SJCRH30 (cell line): Measurements from ENCODE around the gene CHST12. TPM values are rescaled to one million over a fixed set of nuclear protein-coding genes. Genes with fewer than 3 reads are reported as not detected.
"Not testable (repeated sequence)": the region's sequence is repeated elsewhere in the genome, so short reads cannot be mapped to it uniquely, and the experiment has no call there.

Experiments
- DNase-seq, 2 experiments: peaks; one replicate each; pipeline ENCODE4 v3.0.0-alpha.2; 2015 to 2020
- H3K27ac ChIP-seq: fragments of 250-450 bp; sonication (Bioruptor Pico); 2 replicates; pipeline ENCODE4 v1.5.1; 2020; ENCODE audit warnings: mild to moderate bottlenecking, moderate library complexity
- H3K27me3 ChIP-seq: fragments of 250-450 bp; sonication (Bioruptor Pico); 2 replicates; pipeline ENCODE4 v1.5.1; 2020; ENCODE audit warnings: mild to moderate bottlenecking, moderate library complexity
- H3K36me3 ChIP-seq: fragments of 250-450 bp; sonication (Bioruptor Pico); 2 replicates; pipeline ENCODE4 v1.5.1; 2020; ENCODE audit warnings: mild to moderate bottlenecking, moderate library complexity
- H3K4me1 ChIP-seq: fragments of 250-450 bp; sonication (Bioruptor Pico); 2 replicates; pipeline ENCODE4 v1.5.1; 2020; ENCODE audit warnings: mild to moderate bottlenecking, moderate library complexity
- H3K4me3 ChIP-seq: fragments of 250-450 bp; sonication (Bioruptor Pico); 2 replicates; pipeline ENCODE4 v1.5.1; 2020; ENCODE audit warnings: mild to moderate bottlenecking, moderate library complexity
- H3K9me3 ChIP-seq: fragments of 250-450 bp; sonication (Bioruptor Pico); replicated peaks from 2 replicates; pipeline ENCODE4 v1.5.1; 2020; ENCODE audit warnings: mild to moderate bottlenecking, moderate library complexity
- total RNA-seq: library from RNA; depleted of rRNA; stranded (reverse); fragments of >200 nt; shearing (Covaris generic); gene quantifications from 2 replicates; pipeline ENCODE4 v1.2.3, GENCODE V29; 2014

The CHST12 gene
- total RNA-seq, 1 experiment from 2014 or later: 7.8 TPM

DNA sequence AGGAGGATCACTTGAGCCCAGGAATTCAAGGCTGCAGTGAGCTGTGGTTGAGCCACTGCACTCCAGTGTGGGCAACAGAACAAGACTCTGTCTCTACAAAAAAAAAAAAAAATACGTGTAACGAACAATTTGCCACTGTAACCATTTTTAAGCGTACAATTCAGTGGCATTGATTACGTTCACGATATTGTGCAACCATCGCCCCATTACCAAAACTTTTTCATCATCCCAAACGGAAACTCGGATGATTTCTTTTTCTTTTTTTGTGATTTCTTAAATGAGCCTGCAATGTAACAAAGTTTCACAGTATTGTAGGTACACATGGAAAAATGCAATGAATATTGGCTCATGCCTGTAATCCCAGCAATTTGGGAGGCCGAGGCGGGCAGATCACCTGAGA lies 63.3 kb downstream of the CHST12 start:
- H3K4me1 ChIP-seq: peaks cover 6% of the 10 kb centered on the region
- H3K36me3 ChIP-seq: no peaks in the 10 kb centered on the region
- H3K27ac ChIP-seq: no peak overlapping the region
- no peaks in the 10 kb centered on the region for H3K27me3 ChIP-seq
- H3K4me3 ChIP-seq: no peak overlapping the region
- no peak for DNase-seq
- no peaks in the 10 kb centered on the region for H3K9me3 ChIP-seq

DNA sequence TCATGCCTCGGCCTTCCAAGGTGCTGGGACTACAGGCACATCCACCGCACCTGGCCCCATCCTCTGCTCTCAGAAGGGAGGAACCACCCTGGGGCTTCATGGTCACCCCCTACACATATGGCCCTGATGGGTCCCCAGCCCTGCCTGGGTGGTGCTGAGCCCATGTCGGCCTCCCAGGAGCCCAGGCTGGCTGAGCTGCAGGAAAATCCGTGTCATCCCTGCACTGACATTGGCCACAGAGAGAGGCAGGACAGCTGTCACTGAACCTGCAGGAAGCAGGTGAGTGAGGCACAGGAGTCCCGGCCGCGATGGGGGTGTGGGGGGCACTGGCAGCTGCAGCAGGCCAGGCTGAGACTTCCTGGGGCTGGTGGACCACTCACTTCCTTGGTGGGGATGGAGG lies 64.8 kb downstream of the CHST12 start:
- peaks cover 10% of the 10 kb centered on the region for H3K4me1 ChIP-seq
- H3K9me3 ChIP-seq: no peaks in the 10 kb centered on the region
- H3K27me3 ChIP-seq: no peaks in the 10 kb centered on the region
- no peaks in the 10 kb centered on the region for H3K36me3 ChIP-seq
- H3K4me3 ChIP-seq: no peak overlapping the region
- no peak overlapping the region for H3K27ac ChIP-seq
- no peak for DNase-seq

DNA sequence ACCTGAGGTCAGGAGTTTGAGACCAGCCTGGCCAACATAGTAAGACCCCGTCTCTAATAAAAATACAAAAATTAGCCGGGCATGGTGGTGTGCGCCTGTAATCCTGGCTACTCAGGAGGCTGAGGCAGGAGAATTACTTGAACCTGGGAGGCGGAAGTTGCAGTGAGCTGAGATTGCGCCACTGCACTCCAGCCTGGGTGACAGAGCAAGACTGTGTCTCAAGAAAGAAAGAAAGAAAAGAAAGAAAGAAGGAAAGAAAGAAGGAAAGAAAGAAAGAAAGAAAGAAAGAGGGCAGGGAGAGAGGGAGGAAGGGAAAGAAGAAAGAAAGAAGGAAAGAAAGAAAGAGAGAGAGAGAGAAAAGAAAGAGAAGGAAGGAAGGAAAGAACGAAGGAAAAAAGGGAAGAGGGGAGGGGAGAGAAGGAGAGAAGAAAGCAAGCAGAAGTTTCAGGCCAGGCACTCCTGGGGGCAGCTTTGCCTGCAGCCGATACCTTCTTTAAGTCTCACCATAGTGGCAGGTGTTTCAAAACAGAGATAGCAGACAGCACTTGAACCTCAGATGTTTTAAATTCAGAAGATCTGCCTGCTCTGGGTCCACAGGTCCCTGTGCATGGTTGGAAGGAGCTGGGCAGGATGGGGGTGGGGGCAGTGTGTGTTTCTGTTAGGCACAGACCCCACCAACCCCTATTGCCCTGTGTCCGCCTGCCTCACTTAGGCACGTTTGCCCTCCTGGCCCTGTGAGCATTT lies 66.2 kb downstream of the CHST12 start:
- H3K36me3 ChIP-seq, H3K4me3 ChIP-seq, H3K9me3 ChIP-seq, H3K4me1 ChIP-seq, H3K27me3 ChIP-seq, DNase-seq, H3K27ac ChIP-seq: not testable (repeated sequence)

DNA sequence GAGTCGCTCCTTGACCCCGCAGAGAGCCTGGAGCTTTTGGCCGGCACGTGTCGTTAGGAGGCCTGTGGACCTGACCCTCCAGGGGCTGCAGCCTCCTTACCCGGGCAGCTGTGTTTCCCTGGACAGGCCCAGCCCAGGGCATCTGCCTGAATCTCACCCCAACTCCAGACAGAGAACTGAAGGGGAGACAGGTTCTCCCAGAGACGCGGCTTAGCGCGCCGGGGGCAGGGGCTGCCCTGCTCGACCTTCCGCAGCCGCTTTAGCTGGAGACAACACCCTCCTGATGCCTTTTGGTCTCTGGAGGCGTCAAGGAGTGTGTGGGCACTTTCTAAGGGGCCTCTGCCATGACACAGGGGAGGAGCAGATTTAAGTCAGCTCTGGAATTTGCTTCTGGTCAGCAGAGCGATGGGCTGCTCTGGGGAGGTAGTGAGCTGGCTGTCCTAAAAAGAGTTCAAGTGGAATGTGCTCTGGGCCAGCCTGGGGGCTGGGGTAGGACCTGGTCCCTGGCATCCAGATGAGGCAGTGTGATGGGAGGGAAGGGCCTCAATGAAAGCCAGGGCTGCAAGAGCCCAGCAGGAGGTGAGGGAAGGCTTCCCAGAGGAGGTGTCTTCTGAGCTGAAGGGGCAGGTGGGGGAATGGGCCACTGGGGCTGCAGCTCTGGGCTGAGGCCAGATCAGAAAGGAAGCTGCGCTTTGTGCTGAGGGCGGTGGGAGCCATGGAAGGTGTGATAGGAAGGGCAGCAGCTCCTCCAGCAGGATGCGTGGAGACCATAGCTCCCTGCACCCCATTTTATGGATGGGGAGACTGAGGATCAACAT lies 67.0 kb downstream of the CHST12 start:
- no peak overlapping the region for H3K4me3 ChIP-seq
- no peak overlapping the region for H3K27ac ChIP-seq
- DNase-seq: no peak
- H3K4me1 ChIP-seq: peaks cover 10% of the 10 kb centered on the region
- H3K36me3 ChIP-seq: no peaks in the 10 kb centered on the region
- no peaks in the 10 kb centered on the region for H3K27me3 ChIP-seq
- H3K9me3 ChIP-seq: no peaks in the 10 kb centered on the region

DNA sequence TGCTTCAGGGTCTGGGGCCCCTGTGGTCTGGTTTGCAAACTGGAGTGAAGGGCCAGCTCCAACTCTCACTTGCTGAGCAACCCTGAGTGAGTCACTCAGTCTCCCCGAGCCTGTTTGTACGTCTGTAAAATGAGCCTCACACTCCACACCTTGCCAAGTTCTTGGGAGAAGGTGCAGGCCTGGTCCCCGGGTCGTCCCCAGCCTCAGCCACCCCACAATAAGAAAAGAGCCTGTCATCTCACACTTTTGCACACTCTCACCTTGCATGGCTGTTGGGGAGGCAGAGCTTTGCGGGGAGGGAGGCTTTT lies 67.6 kb downstream of the CHST12 start:
- no peaks in the 10 kb centered on the region for H3K36me3 ChIP-seq
- DNase-seq: peak in 1 of 2 experiments; percentile 51
- H3K4me3 ChIP-seq: no peak overlapping the region
- no peaks in the 10 kb centered on the region for H3K27me3 ChIP-seq
- H3K9me3 ChIP-seq: no peaks in the 10 kb centered on the region
- peak overlapping the region; percentile 28 for H3K27ac ChIP-seq
- H3K4me1 ChIP-seq: peaks cover 10% of the 10 kb centered on the region

DNA sequence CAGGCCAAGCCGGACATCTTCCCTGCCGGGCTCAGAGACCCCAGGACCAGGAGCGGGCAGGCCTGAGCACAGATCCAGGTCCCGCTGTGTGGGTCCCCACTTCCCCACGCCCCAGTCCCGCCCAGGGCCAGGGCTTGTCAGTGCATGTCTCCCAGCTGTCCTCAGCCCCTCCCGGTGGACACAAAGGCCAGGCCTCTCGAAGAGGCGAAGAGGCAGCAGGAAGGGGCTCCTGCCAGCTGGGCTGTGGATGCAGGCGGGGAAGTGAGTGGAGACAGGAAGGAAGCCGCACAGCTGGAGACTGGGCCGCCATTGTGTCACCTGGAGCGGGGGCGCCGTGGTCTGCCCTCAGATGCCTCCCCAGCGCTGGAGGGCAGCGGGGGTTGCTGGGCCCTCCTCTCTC lies 68.0 kb downstream of the CHST12 start:
- Histone ChIP-seq H3K36me3 (no peaks in the 10 kb centered on the region), H3K4me1 (peaks cover 10% of the 10 kb centered on the region), H3K4me3 (0 out of 2 replicates have a peak overlapping the region, but pooled peaks have one; percentile 3), H3K9me3 (no peaks in the 10 kb centered on the region), H3K27ac (peak overlapping the region; percentile 28), H3K27me3 (no peaks in the 10 kb centered on the region)
- DNase-seq: peak; percentile 95 to 96

DNA sequence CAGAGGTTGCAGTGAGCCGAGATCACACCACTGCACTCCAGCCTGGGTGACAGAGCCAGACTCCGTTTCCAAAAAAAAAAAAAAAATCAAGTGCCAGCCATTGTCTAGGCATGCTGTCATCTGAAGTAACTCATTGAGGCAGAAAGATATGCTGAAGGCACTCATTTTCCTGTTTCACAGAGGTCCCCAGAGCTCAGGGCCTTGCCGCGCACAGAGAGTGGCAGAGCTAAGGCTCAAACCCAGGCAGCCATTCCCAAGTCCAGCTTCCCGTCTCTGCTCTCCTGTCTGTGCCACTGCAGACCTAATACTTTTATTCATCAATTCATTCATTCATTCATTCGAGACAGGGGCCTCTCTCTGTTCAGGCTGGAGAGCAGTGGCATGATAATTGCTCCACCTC lies 69.3 kb downstream of the CHST12 start:
- no peak overlapping the region for H3K27ac ChIP-seq
- no peak for DNase-seq
- H3K36me3 ChIP-seq: no peaks in the 10 kb centered on the region
- no peaks in the 10 kb centered on the region for H3K27me3 ChIP-seq
- H3K4me1 ChIP-seq: peaks cover 11% of the 10 kb centered on the region
- no peak overlapping the region for H3K4me3 ChIP-seq
- no peaks in the 10 kb centered on the region for H3K9me3 ChIP-seq

DNA sequence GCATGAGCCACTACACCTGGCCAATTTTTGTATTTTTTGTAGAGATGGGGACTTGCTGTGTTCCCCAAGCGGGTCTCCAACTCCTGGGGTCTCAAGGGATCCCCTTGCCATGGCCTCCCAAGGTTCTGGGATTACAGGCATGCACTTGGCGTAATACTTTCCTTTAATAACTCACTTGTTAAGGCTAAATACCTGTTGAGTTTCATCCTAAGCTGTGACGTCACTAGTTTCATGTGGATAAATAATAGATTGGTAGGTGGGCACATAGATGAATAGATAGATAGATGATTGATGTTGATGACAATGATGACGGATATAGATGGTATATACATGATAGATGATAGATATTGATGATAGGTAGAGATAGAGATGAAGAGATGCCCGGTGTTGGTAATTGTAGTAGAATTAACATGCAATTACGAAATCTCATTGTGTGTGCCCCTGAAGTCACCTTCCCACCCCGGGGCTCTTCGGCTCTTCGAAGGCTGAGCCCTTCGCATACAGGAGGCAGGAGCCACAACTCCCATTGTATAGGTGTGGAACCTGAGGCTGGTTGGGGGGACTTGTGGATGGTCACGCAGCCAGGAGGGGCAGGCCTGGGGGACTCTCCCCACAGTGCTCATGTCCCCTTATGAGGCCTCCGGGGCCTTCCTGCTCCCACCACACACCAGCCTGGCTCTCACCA lies 70.2 kb downstream of the CHST12 start:
- no peaks in the 10 kb centered on the region for H3K27me3 ChIP-seq
- no peak overlapping the region for H3K4me3 ChIP-seq
- no peak for DNase-seq
- peaks cover 20% of the 10 kb centered on the region for H3K4me1 ChIP-seq
- H3K36me3 ChIP-seq: no peaks in the 10 kb centered on the region
- no peak overlapping the region for H3K27ac ChIP-seq
- no peaks in the 10 kb centered on the region for H3K9me3 ChIP-seq

DNA sequence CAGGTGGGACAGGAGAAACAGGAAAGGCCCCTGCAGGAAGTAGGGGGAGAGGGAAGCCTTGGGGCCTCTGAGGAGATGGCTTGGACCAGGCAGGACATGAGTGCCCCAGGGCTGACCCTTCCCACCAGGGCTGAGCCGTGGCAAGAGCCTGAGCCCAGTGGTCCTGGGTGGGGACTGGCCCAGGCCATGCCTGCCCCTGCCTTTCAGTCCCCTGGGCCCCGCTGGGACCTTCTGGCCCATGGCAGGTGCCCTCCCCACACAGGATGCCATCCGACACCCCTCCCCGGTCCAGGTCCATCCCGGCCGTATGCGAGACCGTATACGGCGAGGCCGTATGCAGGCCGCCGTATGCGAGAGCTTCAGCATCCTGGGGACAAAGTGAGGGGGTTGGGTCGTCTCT lies 70.8 kb downstream of the CHST12 start:
- no peaks in the 10 kb centered on the region for H3K36me3 ChIP-seq

DNA sequence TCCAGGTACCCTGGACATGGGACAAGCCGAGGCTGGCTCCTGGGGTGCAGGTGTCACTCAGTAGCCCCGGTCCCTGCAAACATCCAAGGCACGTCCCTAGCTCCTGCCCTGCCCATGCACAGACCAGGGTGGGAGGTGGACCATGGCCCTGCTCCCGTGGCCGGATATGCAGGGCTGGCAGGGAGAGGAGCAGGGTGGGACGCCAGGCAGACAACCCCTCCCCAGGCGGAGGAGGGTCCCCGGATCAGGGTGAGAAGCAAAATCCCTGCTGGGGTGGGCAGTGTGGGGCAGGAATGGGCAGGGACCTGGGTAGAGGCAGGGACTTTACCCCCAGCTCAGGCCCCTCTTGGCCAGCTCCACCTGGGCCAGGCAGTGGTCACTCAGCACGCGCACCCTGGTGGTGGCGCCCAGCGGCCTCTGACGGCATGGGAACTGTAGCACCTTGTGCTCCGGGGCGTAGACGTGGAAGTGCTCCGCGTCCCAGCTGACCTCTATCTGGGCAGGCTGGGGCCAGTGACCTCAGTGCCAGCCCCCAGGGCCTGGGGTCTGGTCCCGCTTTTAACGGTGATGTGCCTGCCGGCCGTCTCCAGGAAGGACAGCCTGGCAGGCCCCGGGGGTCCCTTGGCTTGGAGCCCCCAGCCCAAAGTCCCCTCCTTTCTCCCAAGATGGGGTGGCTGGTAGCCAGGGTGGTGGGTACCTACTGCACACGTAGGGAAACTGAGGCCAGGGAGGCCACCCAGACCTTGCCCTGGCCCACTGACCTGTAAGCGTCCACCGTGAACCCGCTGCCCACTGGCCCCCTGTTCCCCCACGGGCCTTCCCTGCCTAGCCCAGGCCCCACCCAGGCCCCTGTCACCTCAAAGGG lies 71.6 kb downstream of the CHST12 start:
- DNase-seq: peak in 1 of 2 experiments; percentile 12
- peaks cover 27% of the 10 kb centered on the region for H3K4me1 ChIP-seq
- no peaks in the 10 kb centered on the region for H3K36me3 ChIP-seq
- H3K27ac ChIP-seq: no peak overlapping the region
- peaks cover 10% of the 10 kb centered on the region for H3K27me3 ChIP-seq
- no peak overlapping the region for H3K4me3 ChIP-seq
- H3K9me3 ChIP-seq: no peaks in the 10 kb centered on the region

More for the DNA sequence above, 70.8 kb downstream of the CHST12 start:
- no peak for DNase-seq
- Histone ChIP-seq H3K4me3 (no peak overlapping the region), H3K27ac (no peak overlapping the region), H3K27me3 (peaks cover 2% of the 10 kb centered on the region), H3K4me1 (peaks cover 23% of the 10 kb centered on the region), H3K9me3 (no peaks in the 10 kb centered on the region)

DNA sequence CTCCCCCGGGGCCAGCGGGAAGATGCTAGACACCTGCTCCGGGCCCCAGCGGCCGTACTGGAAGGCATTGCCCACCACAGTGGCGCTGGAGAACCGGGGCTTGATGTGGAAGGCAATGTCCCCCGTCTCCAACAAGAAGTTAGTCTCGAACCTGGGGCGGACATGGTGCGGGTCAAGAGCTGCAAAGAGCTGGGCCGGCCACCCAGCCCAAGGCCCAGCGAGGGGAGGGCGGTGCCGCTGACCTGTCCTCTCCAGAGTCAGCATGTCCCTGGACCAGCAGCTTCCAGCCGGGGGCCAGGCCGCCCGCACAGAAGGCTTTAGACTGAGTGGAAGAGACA lies 72.2 kb downstream of the CHST12 start:
- Histone ChIP-seq H3K27ac (no peak overlapping the region), H3K9me3 (no peaks in the 10 kb centered on the region), H3K27me3 (peaks cover 13% of the 10 kb centered on the region), H3K4me1 (peaks cover 30% of the 10 kb centered on the region), H3K4me3 (no peak overlapping the region), H3K36me3 (no peaks in the 10 kb centered on the region)
- peak in 1 of 2 experiments; percentile 10 for DNase-seq

DNA sequence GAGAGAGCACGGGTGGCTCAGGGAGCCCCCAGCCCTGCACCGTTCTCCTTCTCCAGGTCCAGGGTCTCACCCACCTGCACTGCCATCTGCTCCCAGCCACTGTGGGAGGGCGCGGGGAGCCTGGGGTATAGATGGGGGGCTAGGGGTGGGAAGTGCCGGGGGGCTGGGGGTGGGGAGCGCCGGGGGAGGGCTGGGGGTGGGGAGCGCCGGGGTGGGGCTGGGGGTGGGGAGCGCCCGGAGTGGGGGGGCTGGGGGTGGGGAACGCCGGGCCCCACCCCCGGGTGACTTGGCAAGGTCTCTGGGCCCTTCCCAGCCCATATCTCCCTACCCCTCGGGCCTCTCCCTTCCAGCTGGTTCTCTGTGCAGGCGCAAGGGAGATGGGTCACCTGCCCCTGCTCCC lies 72.9 kb downstream of the CHST12 start, which contains the start of gene GRIFIN:
TSS of gene GRIFIN (minus strand) at position 101 of the 400 bp plus-strand sequence. CDS start at position 86, 15 bp downstream.
- no peak for DNase-seq
- no peaks in the 10 kb centered on the region for H3K36me3 ChIP-seq
- H3K27ac ChIP-seq: no peak within 1 kb of the TSS
- no peak within 1 kb of the TSS for H3K4me3 ChIP-seq
- peaks cover 13% of the 10 kb centered on the region for H3K27me3 ChIP-seq
- no peaks in the 10 kb centered on the region for H3K9me3 ChIP-seq
- peaks cover 26% of the 10 kb centered on the region for H3K4me1 ChIP-seq

DNA sequence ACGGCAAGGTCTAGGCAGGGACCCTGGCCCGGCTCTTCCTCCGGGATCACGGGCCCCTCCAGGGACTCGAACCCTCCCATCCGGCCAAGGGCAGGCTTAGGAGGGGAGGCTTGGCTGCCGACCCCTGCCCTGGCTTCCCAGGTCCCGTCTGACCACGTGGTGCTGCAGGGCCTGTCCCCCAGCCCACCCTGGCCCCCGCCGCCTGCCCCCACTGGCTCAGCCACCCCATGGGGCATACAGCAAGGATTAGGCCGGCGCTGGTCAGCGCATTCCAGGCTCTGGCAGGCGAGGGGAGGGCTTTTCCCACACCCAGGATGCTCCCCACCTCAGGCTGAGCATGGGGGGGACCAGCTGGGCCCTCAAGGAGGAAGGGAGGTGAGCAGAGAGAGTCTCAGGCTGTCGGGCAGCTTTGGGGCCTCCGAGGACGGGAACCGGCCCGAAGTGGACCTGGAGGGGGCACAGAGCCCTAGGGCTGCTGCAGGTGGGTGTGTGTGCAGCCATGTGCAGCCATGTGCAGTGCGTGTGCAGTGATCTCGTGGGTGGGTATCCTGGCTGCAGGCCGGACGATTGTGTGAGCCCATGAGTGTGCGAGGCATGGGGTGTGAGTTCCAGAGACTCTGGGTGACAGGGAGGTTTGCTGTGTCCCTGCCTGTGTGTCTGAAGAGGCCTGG lies 73.5 kb downstream of the CHST12 start:
- Histone ChIP-seq H3K36me3 (no peaks in the 10 kb centered on the region), H3K4me3 (no peak overlapping the region), H3K27ac (no peak overlapping the region), H3K27me3 (peaks cover 13% of the 10 kb centered on the region), H3K4me1 (peaks cover 21% of the 10 kb centered on the region), H3K9me3 (no peaks in the 10 kb centered on the region)
- DNase-seq: no peak
